T-helper 1 cell treated with Interleukin-12 subunit alpha and Interleukin-12 subunit beta and Interleukin-4 antibody, amounts not matched to agents 30 ng/mL and 1 ng/mL, for 36 hours (primary cell): ENCODE measurements around the gene RGS14. TPM values are rescaled to one million over a fixed set of nuclear protein-coding genes. Genes with fewer than 3 reads are reported as not detected.
"Not testable (repeated sequence)": the region's sequence is repeated elsewhere in the genome, so short reads cannot be mapped to it uniquely, and the experiment has no call there.

Experiments used
- intact Hi-C: fragments of 100-400 bp; cut with micrococcal nuclease; formaldehyde crosslinking; loops from one replicate; pipeline ENCODE4 v1.15.1; 2024
- total RNA-seq: library from RNA; stranded (reverse); gene quantifications from 2 replicates; pipeline ENCODE4 v1.2.3, GENCODE V29; 2022

The RGS14 gene
- total RNA-seq, 1 donor from 2014 or later, result 90.9 TPM

- intact Hi-C loops, result no loop called here
Measured at GRCh38 chr5:177346820-177347219, 10.9 kb upstream of the RGS14 start.

DNA sequence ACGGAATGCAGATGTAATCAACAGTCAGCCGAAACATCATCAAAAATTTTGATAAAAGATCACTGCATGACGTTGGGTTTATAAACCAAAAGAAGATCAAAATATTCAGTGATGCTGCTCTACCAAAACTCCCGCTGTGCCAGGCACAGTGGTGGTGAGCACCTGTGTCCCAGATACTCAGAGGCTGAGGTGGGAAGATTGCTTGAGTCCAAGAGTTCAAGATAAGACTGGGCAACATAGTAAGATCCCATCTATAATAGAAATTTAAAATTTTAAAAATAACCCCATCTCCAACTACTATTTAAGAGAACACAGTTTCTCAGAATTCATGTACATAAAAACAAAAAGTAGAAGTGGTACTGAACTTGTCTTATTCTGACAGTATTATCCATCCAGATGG, 10.0 kb upstream of the RGS14 start:
- intact Hi-C loops, result no loop called here

DNA sequence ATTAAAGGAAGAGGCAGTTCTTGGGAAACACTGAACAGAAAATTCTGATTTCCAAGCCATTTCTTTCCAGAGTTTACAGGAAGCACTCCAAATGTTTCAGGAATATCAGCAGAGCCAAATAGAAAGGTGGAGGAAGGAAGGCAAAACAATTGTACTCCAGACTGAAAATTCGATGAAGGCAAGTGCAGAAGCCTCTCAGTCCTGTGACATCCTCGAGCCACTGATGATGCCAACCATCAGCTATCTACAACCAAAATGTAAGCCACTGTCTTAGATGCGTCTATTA, 8.4 kb upstream of the RGS14 start:
- intact Hi-C loops, result no loop called here

DNA sequence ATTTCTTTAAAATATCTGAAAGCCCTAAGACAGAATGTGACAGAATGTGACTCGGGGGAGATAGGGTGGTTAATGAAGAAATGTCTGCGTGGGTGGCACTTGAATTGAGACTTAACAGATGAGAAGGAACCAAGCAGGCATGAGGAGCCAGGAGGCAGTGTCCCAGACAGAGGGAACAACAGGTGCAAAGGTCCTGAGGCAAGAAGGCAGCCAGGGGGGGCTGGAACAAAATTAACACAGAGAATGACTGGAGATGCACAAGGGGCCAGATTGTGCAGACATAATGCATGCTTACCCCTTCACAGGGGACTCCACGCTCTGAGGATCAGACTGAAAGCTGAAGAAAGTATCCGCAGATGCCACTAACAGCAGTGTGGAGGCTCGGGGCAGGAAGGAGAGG, 8.0 kb upstream of the RGS14 start:
- intact Hi-C loops, result loop anchor here (2.0 to 5.0 kb wide), 4 partner anchors 327 to 812 kb away; partner anchors contain the start of genes RNF44, TSPAN17, UIMC1 and ZNF346

DNA sequence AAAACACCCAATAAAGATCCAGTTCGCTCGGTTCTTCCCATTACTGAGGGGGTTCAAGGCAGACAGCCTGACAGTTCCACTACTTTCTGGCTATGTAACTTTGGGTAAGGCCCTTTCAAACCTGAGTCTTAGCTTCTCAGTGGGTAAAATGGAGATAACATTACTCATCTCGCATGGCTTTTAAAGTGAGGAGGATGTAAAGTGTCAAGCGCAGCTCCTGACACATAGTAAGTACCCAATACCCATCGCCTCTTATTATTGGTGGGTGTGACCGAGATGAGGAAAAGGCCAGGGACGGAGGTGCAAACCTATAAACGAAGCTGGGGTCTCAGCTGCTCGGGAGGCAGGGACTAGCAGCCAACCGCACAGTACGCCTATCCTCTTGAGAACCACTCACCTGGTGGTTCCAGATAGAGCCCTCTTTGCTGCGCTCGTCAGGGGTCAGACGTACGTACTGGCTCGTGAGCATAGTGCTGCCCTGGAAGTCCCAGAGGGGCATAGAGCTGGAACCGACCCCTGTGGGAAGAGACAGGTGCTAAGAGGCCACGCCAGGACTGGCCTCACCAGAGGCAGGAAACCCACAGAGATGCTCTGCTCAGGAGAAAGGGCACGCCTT, 6.8 kb upstream of the RGS14 start:
- intact Hi-C loops, result loop anchor here (1.0 to 5.0 kb wide), 11 partner anchors 12 to 814 kb away; partner anchors contain the start of genes B4GALT7, NSD1, PRELID1 and RAB24

DNA sequence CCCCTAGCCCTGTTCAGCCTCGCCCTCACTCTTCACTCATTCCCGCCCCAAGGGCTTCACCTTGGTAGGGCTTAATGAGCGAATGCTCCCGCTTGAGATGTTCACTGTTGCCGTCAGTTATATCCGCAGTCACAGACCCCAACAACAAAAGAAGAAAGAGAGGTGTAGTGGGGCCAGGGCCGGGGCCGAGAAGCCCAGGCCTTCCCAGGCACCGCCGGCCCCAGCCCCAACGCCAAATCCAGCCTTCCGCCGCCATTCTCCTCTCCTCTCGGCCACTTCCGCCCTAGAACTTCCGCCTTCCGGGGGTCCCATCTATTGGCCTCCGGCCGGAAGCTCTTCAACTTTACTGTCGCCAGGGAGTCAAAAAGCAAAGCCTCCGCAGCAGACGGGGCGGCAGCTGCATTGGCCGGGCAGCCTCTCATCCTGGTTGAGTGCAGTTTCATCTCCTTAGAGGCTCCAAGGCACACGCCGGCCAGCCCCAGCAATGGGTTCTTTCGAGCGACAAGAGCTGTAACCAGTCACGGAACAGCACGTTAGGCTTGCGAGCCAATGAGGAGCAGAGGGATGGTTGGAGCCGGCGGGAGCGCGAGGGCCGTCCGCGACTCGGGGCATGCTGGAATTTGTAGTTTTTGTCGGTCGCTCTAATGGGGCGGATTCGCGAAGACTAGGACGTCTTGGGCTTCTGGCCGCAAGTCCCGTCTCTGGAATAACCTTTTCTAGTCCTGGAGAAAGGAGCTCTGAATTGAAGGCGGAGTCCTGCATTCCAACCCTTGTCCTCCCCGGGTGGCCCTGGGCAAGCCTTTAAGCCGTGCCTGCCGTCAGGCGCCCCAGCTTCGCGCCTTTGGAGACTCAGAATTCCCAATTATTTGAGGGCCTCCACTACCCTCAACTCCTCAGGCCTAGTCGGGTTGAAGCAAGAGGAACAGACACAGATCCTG, 6.1 kb upstream of the RGS14 start, which contains the start of gene LMAN2:
TSS of gene LMAN2 (minus strand) at position 277 of the 938 bp plus-strand sequence. CDS start at position 256, 21 bp downstream.
- intact Hi-C loops, result loop anchor here (1.0 to 5.0 kb wide), 11 partner anchors 12 to 814 kb away; partner anchors contain the start of genes B4GALT7, NSD1, PRELID1 and RAB24

- intact Hi-C loops, result loop anchor here (5.0 kb wide), 2 partner anchors 346 to 816 kb away; partner anchors contain the start of genes RNF44 and UIMC1
Measured at GRCh38 chr5:177353093-177353492, 4.6 kb upstream of the RGS14 start.

DNA sequence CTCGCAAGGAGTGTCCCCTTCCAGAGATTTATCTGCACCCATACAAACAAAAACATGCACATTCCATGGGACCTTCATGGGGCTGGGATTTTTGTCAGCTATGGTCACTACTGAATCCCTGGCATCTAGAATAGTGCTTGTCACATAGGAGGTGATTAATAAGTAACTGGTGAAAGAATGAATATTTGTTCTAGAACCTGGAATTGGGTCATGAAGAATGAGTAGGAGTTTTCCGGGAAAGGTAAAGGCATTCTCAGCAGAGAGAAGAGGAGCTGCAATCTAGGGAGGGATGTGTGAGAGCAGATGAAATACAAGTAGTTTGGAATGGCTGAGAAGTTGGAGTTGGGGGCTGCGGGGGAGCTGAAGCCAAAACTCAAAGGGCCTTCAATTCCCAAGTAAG, 3.5 kb upstream of the RGS14 start:
- intact Hi-C loops, result loop anchor here (5.0 kb wide), 2 partner anchors 347 to 817 kb away; partner anchors contain the start of genes RNF44 and UIMC1

- intact Hi-C loops, result loop anchor here (5.0 kb wide), 3 partner anchors 347 to 817 kb away; partner anchors contain the start of genes NHP2, RNF44 and UIMC1
Measured at GRCh38 chr5:177354711-177355110, 3.0 kb upstream of the RGS14 start.

DNA sequence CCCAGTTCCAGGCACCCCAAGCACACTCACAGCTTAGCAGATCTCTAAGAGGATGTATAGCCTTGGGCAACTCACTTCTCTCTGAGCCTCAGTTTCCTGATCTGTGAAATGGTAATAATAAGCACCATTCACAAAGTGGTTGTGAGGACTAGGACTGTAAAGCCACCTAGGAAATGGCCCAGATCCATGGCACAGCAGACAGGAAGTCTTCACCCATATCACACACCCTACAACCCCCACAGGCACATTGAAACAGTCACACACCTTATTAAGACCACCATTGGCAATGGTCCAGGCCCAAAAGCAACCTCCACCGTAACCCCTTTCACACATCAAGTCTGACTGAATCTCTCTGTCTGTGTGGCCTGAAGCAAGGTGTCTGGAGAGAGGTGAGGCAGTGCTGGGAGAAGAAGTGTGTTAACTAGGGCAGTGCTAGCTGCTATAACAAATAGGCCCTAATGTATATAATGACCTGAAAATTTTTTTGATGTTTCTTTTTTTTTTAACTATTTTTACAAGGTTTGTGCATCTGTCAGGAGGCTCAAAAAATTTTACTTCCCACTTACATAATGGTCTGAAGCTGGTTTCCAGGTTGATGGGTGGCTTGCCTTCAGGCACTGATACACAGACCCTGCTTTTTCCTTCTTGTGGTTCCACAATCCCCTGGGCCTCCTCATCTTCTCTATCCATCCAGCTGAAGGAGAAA, 2.4 kb upstream of the RGS14 start:
- intact Hi-C loops, result loop anchor here (5.0 kb wide), 1 partner anchor 797 kb away; the partner anchor contains the start of gene NHP2

GRCh38 chr5:177355868-177356168, 1.9 kb upstream of the RGS14 start:
- intact Hi-C loops, result loop anchor here (2.0 to 5.0 kb wide), 3 partner anchors 15 to 796 kb away; partner anchors contain the start of genes GRK6 and NHP2

GRCh38 chr5:177356746-177357145, 978 bp upstream of the RGS14 start:
- intact Hi-C loops, result loop anchor here (1.0 to 5.0 kb wide), 5 partner anchors 14 to 796 kb away; partner anchors contain the start of genes GRK6, NHP2, PRELID1 and RAB24

DNA sequence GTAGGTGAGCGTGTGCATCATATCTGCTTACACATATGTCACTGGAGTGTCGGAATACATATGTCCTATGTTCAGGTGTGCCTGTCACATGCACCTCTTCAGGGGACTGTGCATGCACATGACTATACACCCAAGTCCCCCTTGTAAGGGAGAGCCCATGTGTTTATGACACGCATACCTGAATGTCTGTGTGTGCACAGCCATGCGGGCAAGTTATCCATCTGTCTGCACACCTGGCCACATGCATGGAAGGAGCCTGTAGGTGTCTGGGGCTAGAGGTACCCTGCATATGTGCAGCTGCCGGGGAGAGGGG, 622 bp upstream of the RGS14 start:
- intact Hi-C loops, result loop anchor here (1.0 to 5.0 kb wide), 5 partner anchors 14 to 795 kb away; partner anchors contain the start of genes GRK6, NHP2, PRELID1 and RAB24

GRCh38 chr5:177358370-177358819, 671 bp downstream of the RGS14 start:
- intact Hi-C loops, result loop anchor here (5.0 kb wide), 1 partner anchor 794 kb away; the partner anchor contains the start of gene NHP2

DNA sequence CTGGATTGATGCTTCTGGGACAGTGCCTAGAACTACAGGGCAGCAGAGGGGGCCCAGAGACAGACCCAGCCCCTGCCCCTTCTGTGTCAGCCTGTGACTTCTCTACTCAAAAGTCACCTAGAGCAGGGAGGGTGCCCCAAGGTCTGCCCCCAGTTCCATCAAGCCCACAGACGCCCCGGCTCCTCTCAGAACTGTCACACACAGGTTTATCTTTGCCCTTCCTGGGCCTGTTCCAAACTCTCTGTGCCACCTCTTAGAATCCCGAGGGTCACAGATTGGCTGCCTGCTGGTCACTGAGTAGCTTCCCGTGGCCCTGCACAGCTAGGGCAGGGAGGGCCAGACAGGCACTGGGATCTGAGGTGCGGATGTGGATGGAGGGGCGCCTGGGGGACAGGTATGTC, 1.7 kb downstream of the RGS14 start:
- intact Hi-C loops, result loop anchor here (5.0 kb wide), 1 partner anchor 793 kb away; the partner anchor contains the start of gene NHP2

DNA sequence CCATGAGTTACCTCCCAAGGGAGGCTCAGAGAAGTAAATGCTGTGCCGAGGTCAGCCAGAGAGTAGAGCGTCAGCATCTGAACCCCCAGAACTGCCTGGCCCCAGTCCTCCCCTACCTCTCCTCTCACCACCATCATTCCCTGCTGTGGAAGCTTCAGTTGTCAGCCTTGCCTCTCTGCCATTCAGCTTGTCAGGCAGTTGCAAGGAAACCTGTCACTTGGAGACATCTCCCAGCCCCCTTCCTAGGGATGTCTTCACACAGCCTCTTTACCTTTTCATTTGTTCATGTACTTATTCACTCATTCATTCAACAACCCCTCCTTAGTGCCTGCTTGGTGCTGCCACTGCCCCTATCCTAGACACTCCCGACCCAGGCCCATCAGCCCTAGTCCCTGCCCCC, 2.1 kb downstream of the RGS14 start:
- intact Hi-C loops, result loop anchor here (5.0 kb wide), 1 partner anchor 792 kb away; the partner anchor contains the start of gene NHP2

GRCh38 chr5:177360740-177361139, 3.0 kb downstream of the RGS14 start:
- intact Hi-C loops, result not testable (repeated sequence)

DNA sequence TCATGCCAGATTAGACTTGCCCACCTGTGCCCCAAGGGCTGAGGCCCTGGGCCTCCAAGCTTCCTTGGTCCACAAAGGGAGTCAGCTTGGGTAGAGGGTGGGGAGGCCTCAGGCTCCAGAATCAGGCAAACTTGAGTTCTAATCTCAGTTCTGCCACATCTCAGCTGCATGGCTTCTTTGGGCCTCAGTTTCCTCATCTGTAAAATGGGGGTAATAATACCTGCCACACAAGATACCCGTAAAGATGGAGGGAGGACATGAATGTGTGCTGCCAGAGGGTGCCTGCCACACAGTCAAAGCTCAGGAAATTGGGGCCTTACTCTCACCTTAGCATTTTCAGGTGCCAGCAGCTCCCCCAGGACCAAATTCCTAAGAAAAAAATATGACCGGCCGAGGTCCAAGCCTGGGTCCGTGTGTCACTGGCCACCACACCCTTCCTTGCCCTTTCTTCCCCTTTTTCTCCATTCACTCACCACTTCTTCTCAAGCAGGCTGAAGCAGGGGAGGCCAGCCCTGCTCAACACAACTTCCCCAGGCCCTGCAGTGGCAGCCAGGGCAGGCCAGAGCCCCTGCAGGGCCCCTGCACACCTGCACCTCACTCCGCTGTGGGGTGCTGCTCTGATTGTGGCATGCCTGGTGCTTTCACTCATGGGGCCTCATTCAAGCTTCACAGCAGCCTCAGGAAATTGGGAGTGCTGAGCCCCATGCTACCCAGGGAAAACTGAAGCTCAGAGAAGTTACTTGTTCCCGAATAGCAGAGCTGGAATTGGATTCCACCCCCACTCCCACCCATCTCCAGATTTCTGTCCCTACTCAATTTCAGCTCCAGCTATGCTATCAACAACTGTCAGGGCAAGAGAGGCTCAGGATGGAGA, 3.9 kb downstream of the RGS14 start:
- intact Hi-C loops, result no loop called here

DNA sequence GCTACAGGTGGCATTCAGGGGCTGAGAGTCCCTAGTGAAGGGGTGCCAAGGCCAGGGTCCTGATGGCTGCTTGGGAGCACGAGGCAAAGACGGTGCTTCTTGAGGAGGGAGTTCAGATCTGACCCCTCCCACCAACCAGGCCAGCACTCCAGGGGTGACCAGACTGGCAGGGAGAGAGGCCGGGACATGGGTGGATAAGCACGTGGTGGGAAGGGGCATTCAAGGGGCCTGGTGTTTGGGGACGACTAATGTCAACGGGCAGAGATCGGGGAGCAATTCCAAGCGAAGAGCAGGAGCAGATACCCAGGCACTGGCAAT, 4.5 kb downstream of the RGS14 start:
- intact Hi-C loops, result no loop called here
